HG02970 (cell line): ENCODE results near the gene C1QTNF6.

Experiments used
- ATAC-seq: cut with Tn5 transposase; IDR thresholded peaks from one replicate; pipeline ENCODE4 v1.9.1; 2021; ENCODE audit warnings: mild to moderate bottlenecking, moderate library complexity, moderate number of reproducible peaks; ENCODE audit not compliant: unreplicated experiment, low FRiP score

C1QTNF6 gene

DNA sequence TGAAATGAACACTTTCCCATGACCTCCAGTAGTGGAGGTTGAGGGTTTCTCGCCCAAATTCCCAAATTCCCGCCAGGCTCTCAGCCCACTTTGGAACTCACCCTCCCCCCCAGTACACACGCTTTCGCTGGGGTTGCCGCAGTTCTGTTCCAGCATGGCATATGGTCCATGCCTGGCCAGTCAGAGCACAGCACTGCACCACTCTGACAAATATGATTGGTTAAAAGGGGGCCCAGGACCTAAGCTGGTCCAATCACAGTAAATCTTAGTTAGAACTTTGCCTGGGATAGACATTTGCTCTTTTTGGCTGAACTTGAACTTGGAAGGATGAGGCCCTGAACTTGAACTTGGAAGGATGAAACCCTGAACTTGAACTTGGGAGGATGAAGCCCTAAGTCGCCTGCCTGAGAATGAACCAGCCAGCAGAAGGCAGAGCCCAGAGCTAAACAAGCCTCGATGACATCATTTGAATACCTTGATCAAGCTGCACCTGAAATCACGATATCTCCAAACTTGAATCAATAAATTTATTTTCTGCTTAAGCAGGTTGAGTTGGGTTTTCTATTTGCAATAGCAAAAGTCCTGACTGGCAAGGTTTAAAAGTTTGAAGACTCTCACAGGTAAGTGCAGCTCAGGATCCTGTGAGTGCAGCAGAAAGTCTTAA lies 36.8 kb upstream of the C1QTNF6 start:
- ATAC-seq, result no peak

DNA sequence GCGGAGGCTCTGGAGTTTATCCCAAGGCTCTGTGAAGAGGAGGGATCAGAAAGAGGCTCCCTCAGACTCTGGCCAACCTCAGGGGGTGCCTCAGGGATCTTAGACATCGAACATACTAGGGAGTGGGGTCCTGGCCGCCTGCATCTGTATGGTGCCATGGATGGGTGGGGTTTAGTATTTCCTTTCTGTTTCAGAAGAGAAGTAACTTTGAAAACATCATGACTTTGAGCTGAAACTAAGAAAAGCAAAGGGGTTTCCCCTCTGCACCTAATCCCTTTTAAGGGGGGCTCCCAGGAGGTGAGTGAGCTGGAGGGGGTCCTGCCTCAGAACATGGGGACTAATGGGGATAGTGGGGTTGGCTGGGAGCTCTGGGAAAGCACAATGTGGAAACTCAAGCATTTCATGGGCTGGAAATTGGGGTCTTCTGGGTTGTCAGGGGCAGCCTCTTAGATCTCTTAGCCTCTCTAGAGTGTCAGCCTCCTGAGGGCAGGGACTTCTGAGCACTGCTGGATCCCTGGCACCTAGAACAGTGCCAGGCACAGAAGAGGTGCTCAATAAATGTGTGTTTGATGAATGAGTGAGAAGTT lies 36.0 kb upstream of the C1QTNF6 start:
- no peak for ATAC-seq

DNA sequence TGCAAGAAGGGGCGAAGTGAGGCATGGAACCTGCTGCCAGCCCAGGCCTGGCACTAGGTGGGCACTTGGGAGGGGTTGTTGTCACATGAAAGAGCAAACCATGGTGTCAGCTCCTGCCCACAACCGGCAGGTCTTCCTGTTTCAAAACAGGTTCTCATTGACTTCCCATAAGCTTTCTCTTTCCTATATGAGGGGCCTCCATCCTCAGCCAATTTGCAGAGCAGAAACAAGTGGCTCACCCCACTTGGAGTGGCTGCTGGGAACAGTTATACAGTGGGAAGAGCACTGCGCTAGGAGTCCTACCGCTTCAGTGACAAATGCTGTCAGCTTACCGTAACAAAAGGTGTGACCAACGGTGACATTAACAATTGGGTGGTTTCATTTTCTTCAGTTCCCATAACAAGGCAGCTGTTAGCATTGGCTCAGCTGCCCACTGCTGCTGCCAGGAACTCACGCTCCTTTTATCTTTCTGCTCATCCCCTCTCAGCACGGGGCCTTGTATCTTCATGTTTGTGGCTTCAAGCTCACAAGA lies 34.5 kb upstream of the C1QTNF6 start:
- ATAC-seq, result no peak

DNA sequence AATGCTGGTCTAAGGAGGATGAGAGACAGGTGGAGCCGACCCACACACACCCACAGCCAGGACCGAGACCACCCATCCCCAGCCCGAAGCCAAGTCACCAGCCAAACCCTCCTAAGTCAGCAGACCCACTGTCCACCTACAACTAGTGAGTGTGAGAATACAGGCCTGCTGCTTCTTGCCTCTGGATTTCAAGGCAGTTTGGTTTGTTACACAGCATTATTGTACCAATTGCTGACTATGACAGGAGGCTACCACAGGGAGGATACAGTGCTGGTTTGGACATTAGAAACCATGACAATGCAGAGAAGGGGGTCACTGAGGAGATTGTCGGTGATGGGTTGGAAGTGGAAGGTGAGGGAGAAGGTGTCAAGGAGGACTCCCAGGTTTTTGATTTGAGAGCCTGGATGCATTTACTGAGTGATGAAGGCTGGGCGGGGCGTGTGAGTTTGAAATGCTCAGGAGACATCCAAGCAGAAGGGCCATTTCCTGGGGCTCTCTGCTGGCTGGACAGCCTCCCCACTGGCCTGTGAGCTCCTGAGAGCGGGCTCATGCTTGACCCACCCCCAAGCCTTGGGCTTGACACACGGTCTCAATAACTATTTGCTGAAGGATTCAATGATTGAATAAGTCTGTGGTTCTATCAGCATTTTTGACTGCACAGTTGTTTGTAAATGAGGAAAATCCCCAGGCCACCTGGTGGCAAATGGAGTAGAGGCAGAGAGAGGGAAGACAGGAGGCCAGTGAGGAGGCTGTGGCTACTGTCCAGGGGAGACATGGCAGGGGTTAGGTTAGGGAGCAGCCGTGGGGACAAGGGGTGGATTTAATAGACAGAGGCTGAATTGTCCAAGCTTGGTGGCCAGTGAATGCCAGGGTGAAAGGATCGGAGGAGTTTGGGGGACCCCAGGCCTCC lies 33.6 kb upstream of the C1QTNF6 start:
- no peak for ATAC-seq

DNA sequence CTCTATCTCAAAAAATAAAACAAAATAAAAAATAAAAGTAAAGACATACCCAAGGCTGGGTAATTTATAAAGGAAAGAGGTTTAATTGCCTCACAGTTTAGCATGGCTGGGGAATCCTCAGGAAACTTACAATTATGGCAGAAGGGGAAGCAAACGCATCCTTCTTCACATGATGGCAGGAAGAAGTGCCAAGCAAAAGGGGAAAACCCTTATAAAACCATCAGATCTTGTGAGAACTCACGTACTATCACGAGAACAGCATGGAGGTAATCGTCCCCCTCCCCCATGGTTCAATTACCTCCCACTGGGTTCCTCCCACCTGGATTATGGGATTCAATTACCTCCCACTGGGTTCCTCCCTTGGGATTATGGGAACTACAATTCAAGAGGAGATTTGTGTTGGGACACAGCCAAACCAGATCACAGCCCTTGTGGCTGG lies 32.5 kb upstream of the C1QTNF6 start:
- no peak for ATAC-seq

DNA sequence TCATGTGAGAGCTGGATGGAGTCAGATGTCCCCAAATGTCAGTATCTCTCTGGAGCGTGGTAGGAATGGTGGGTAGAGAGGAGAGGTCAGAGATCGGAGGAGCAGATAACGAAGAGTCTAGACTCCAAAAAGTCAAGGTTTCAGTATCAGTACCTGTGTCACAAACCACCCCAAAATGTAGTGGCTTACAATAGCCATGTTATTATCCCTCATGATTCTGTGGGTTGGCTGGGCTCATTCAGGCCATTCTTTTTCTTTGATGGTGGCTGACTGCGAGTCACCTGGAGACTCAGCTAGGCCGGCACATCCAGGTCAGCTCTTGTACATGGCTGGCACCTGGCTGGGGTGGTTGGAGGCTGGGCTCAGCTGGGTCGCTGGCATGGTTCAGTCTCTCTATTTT lies 31.5 kb upstream of the C1QTNF6 start:
- no peak for ATAC-seq

DNA sequence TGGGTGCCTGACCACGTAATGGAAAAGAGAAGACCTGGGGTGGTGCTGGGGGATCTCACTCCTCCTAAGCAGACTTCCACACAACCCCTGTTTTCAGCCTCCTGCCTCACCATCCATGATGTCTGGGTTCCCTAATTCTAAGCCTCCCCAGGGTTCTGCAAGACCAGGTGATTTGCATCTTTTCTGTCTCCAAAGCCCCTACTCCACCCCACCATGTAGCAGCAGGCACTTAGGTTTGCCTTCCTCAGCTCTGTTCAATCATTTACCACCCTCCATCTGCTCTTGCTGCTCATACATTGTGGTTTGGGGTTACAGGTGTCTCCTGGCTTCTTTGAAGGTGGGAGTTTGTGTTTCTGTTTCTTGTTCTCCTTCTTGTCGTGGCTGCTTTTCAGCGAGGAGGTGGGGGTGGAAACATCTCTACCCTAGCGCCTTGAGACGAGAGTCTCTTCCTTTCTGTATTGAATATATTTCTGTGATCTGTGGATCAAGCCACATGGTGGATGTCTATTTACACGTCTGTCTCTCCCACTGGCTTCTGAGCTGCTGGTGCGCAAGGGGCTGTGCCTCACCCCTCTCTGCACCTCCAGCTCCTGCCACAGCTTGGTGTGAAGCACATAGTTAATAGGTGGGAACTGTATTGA lies 30.8 kb upstream of the C1QTNF6 start:
- ATAC-seq, result peak; percentile 68

DNA sequence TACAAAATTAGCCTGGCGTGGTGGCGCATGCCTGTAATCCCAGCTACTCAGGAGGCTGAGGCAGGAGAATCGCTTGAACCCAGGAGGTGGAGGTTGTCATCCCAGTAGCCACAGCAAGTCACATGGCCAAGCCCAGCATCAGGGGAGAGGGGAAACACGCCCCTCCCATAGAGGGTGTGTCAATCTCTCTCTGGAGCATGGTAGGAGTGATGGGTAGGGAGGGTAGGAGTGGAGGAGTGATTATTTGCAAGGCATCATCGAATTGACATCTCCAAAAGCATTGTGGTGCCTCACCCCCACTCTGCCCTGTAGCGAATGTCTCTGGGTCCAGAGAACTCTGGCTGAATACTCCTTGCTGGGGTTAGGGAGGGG lies 30.3 kb upstream of the C1QTNF6 start:
- no peak for ATAC-seq

DNA sequence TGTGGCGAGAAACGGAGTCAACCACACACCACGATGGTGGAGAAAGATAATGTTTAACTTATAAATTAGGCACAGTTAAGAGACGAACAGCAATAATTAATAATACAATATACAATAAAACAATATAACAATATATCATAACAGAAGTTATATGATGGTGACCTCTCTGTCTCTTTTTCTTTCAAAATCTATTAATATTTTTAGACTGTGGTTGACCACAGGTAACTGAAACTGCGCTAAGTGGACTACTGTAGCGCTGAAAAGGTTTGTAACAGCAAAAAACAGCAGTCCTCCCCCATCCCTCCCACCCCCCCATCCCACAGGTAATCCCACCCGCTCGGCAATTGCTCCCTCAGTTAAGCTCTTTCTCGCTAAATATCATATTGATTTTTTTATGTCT lies 27.8 kb upstream of the C1QTNF6 start:
- ATAC-seq, result no peak

DNA sequence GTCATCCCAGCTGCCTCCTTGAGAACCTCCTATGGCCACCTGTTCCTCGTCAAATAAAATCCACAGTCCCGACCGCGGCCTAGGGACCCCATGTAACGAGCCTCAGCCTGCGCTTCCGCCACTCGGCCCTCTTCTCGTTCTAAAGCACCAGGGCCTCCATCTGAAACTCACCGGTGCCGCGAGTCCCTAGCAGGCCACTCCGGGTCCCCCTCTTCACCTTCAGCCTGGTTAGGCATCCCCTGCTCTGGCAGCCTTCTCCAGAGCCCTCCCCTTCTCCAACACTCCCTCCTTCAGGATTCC lies 26.6 kb upstream of the C1QTNF6 start:
- ATAC-seq, result no peak

DNA sequence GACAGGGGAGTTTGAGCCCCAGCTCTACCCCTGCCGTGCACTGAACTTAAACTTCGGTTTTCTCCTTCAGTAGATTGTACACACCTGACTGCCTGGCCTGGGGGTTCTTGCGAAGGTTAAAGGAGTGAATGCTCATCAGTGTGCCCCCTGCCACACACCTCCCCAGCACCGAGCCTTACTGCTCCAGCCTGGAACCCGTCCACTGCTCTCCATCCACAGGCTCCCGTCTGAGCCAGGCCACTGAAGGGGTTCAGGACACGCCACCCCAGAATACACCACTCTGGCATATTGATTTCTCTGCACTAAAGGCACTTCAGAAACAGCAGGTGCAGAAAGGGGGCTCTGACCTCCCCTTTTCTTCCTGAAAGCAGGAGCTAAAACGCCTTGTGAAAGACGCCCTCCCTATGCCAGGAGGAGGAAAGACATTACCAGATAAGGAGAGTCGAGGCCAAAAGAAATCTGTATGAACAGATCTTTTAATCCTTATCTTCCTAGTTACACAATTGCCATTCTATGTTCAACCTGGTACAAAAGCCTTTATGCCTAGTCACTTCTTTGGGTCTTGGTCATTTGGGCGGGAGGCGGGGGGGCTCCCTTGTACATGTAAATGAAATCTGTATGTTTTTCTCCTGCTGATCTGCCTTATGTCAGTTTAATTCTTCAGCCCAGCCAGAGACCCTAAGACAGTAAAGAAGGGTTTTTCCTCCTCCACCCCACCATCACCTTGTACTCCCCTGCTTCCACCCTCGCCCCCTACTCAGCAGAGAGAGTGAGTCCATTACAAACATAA lies 26.1 kb upstream of the C1QTNF6 start:
- ATAC-seq, result no peak

DNA sequence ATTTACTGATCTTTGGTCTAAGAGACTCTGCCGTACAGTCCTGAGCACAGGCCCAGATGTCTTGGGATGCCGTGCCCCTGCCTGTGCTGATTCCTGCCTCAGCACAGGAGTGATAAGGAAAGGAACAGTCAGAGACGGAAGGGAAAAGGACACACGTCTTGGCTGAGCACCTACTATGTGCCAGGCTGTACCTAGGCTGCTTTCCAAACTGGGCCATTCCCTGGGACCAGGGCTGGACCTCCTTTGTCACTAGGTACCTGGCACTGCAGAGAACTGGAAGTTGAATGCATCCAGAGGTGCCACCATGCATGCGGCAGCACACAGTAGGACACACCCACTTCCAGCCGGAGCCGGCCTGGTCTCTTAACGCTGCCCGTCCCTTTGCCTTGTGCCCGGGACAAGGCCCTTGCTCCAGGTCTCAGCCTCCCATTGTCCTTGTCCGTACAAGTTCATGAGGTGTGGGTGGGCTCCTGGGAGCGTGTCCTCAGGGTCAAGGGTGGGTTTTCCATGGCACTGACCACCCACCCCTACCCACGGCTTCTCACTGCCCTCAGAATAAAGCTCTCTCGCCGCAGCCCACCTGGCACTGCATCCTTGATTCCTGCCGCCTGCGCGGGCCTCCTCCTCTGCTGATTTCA lies 25.3 kb upstream of the C1QTNF6 start:
- ATAC-seq, result no peak

DNA sequence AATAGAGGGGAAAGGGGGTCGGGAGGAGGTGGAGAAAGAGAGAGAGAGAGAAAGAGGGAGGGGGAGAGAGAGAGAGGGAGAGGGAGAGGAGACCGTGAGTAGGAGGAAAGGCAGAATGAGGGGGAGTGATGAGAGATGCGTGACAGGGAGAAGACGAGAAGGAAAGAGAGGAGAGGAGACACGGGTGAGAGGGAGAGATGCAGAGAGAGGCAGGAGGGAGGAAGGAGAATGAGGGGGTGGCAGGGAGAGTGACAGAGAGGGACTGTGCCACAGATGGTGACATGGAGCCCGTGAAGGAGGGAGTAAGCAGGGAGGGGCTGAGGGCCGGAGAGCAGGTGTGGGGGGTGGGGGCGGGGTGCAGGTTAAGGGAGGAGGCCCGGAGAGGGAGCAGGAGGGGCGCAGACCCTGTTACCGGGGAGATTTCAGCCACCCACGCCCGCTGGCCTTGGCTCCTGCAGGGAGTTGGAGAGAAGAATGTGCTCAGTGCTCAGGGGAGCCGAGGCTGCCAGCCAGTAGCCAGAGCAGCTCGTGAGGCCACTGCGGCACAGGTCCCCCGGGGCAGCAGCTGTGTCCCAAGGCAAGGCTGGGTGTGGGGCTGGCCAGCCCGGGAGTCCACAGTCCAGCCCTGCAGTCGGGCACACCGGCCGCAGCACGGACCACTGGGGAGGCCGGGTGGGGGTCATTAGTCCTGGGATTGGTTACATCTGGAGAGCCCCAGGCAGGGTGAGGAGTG lies 24.3 kb upstream of the C1QTNF6 start, which contains the start of gene SSTR3:
TSS of gene SSTR3 (minus strand) at position 304 of the 733 bp plus-strand sequence. CDS start 4,674 bp downstream, outside the sequence.
- no peak for ATAC-seq

DNA sequence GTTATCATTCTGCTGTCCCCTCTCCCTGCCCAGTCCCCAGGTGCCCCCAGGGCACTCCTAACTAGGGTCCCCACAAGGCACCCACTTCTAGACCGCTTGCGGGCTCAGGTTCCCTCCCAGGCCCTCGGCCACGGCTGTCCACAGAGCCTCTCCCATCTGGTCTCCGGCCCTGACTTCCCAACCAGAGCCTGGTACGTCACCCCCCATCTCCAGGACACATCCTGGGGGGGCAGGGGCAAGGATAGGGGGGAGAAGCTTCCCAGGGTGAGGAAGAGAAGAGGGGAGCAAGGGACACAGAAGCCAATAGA lies 23.8 kb upstream of the C1QTNF6 start:
- ATAC-seq, result no peak

DNA sequence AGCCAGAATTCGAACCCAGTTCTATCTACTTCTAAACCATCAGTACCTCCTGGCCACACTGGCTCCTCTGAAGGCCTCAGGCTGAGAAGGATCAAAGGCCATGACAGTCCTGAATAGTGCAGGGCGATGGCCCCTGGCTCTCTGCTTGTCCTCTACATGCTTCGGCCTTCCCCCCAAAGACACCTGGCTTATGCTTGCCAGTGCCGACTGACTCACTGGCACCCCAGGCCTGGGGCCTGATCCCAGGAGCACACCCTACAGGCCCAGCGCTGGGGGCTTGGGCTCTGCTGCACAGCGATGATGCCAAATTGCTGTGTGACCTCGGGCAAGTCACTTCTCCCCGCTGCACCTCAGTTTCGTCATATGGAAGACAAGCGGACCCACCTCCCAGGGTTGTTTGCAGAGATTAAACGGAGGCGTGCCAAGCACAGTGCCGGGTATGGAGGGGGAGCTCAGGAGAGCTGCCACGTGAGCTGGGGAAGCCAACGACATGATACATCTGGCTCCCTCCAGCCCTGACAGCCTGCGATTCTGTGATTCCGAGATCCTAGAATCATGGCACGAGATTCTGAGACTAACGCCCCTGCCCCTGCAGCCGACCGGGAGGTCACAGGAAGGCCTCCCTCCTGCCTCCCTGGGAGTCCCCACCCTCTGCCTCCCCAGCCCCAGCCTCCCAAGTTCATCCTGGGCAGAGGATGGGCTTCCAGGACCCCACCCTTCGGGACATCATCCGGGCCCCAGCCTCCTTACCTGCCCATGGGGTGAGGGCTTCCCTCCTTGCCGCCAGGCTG lies 23.2 kb upstream of the C1QTNF6 start:
- no peak for ATAC-seq

DNA sequence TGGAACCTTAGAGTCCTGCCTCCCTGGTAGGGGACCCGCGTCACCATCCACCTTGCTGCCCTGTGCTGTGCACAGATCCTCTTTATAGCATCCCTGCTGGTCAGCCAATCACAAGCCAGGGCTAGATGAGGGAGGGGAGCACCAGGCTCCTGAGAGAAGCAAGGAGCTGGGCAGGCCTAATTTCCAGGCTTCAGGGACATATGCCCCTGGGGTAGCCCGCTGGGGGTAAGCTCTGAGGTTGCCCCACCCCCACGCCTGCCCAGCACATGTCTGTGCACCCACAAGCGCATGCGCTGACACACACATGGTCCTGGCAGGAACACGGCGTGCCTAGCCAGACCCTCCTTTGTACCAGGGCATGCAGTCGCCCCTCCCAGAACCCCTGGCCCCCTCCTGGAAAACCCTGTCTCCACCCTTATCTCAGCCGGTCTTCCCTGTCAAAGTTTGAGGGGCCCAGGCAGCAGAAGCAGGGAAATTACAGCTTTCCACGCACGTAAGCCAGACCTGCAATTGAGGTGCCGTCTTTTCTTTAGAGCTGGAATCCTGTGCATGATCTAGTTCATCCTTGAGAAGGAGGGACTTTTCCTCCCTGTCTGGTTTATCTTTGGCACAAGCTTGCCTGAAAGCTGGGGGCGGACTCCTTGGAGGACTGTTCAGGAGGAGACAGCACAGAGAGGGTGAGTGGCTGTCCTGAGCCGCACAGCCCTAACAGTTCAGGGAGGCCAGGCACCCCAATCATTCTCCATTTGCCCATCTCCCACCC lies 22.2 kb upstream of the C1QTNF6 start:
- ATAC-seq, result no peak

DNA sequence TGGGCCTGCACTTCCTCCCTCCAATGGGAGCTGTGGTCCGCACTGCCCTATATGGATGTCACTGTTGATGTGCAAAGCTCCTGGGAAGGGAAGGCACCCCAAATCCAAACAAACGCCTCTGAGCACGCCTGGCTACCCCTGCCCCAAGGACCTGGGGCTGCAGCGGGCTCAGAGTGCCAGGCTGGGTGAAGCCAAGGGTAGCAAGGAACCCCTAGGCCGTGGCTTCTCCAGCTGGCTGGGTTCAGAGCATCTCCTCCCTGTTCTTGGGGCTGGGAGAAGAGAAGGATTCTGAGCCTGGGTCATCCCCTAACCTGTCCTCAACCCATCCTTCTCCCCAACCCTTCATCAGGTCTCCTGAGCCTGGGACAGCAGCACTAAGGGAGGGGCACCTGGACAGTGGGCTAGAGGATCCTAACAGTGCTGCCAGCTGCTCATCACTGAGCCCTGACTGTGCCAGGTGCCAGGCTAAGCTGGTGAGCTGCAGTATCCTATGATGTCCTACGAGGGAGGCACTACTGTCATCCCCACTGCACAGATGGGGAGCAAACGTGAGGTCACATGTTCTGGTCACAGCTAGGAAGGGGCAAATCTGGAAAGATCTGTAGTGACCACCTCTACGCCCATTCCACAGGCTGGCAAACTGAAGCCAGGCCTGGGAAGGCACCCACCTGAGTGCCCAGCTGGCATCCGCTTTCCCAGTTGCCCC lies 21.2 kb upstream of the C1QTNF6 start:
- no peak for ATAC-seq
